B cell (primary cell): ENCODE results near the gene TMEM41B. TPM values are rescaled to one million over a fixed set of nuclear protein-coding genes. Genes with fewer than 3 reads are reported as not detected.

ENCODE experiments used
- ATAC-seq: fragments of 200-7000 bp; cut with Tn5 transposase; one replicate; pipeline ENCODE4 v1.10.0; 2021; ENCODE audit warnings: low read depth, mild to moderate bottlenecking, moderate number of reproducible peaks, moderate library complexity
- CTCF ChIA-PET: fragments of 350-600 bp; sonication (Branson Sonifier 250); formaldehyde crosslinking; loops from one replicate; lab custom pipeline; 2021; ENCODE audit warnings: antibody characterized with exemption, inconsistent platforms; lab: Charles Lee
- POLR2A ChIA-PET: fragments of 350-600 bp; sonication (Branson Sonifier 250); formaldehyde crosslinking; loops from one replicate; lab custom pipeline; 2021; ENCODE audit warnings: antibody characterized with exemption; lab: Charles Lee
- DNase-seq: peaks from one replicate; pipeline ENCODE4 v3.0.0; 2013
- H2AFZ ChIP-seq: 2 replicates; pipeline ENCODE4 v1.6.1; 2012; ENCODE audit warnings: mild to moderate bottlenecking, low read depth, low read length; ENCODE audit not compliant: insufficient read depth, poor library complexity, severe bottlenecking
- H3K27ac ChIP-seq, 2 donors: 1 replicate in 1 of 2; 2 replicates in 1 of 2; pipeline ENCODE4 v1.5.1; 2012 to 2013; ENCODE audit warnings: low read length in 2 of 2, mild to moderate bottlenecking in 2 of 2, moderate library complexity in 1 of 2
- H3K27me3 ChIP-seq, 4 experiments: fragments of 200-600 bp in 1 of 4; sonication (generic) in 1 of 4; replicated peaks in 1 of 4; 1 replicate in 2 of 4; 2 replicates in 2 of 4; pipeline versions ENCODE4 v1.6.1 to v1.7.0; 2013 to 2016; ENCODE audit warnings: low read length in 3 of 4, mild to moderate bottlenecking in 2 of 4, mixed read lengths in 1 of 4, moderate library complexity in 1 of 4; ENCODE audit not compliant: insufficient read depth in 4 of 4, control insufficient read depth in 3 of 4; ENCODE audit errors: control extremely low read depth in 1 of 4
- H3K36me3 ChIP-seq, 2 experiments: replicated peaks in 1 of 2; 1 replicate in 1 of 2; 2 replicates in 1 of 2; pipeline versions ENCODE4 v1.6.1 to v1.7.1; 2013; ENCODE audit warnings: low read length in 1 of 2; ENCODE audit not compliant: insufficient read depth in 2 of 2, control insufficient read depth in 1 of 2; ENCODE audit errors: control extremely low read depth in 1 of 2, extremely low read depth in 1 of 2
- H3K4me1 ChIP-seq, 2 donors: fragments of 200-600 bp in 1 of 2; sonication (generic) in 1 of 2; 1 replicate in 1 of 2; 2 replicates in 1 of 2; pipeline versions ENCODE4 v1.5.1 to v1.6.1; 2013 to 2017; ENCODE audit warnings: low read length in 2 of 2; ENCODE audit not compliant: control insufficient read depth in 2 of 2, insufficient read depth in 2 of 2
- H3K4me2 ChIP-seq: replicated peaks from 2 replicates; pipeline ENCODE3; 2012; ENCODE audit warnings: mild to moderate bottlenecking, low read depth, low read length; ENCODE audit not compliant: poor library complexity, severe bottlenecking
- H3K4me3 ChIP-seq, 5 experiments: fragments of 200-600 bp in 1 of 5; sonication (generic) in 1 of 5; 1 replicate in 3 of 5; 2 replicates in 2 of 5; pipeline versions ENCODE4 v1.5.1 to v1.7.0; 2011 to 2016; ENCODE audit warnings: low read length in 4 of 5, mild to moderate bottlenecking in 4 of 5, low read depth in 2 of 5, control low read depth in 1 of 5, moderate library complexity in 1 of 5; ENCODE audit not compliant: insufficient read depth in 1 of 5; ENCODE audit errors: control extremely low read depth in 1 of 5, extremely low read depth in 1 of 5
- H3K79me2 ChIP-seq: fragments of 200-600 bp; sonication (generic); one replicate; pipeline ENCODE4 v1.6.0; 2016; ENCODE audit warnings: low read length; ENCODE audit not compliant: control insufficient read depth, insufficient read depth
- H3K9ac ChIP-seq: fragments of 200-600 bp; sonication (generic); 2 replicates; pipeline ENCODE4 v1.6.1; 2017; ENCODE audit warnings: mild to moderate bottlenecking, low read length, moderate library complexity
- H3K9me3 ChIP-seq, 3 donors: one replicate each; pipeline versions ENCODE4 v1.6.1 to v1.7.1; 2013; ENCODE audit warnings: low read length in 2 of 3; ENCODE audit not compliant: control insufficient read depth in 2 of 3, insufficient read depth in 1 of 3; ENCODE audit errors: control extremely low read depth in 1 of 3
- H4K20me1 ChIP-seq: 2 replicates; pipeline ENCODE4 v1.6.0; 2012; ENCODE audit warnings: mild to moderate bottlenecking, low read length; ENCODE audit not compliant: insufficient read depth, control insufficient read depth, poor library complexity, severe bottlenecking
- H3K27ac Mint-ChIP-seq: one replicate; pipeline ENCODE4 v1.8.0; 2021; ENCODE audit warnings: mixed read lengths
- H3K27me3 Mint-ChIP-seq: one replicate; pipeline ENCODE4 v1.8.0; 2021; ENCODE audit warnings: mixed read lengths
- H3K4me1 Mint-ChIP-seq: one replicate; pipeline ENCODE4 v1.8.0; 2021; ENCODE audit warnings: mixed read lengths
- H3K4me3 Mint-ChIP-seq: one replicate; pipeline ENCODE4 v1.8.0; 2021; ENCODE audit warnings: mixed read lengths
- H3K9me3 Mint-ChIP-seq: one replicate; pipeline ENCODE4 v1.8.0; 2022; ENCODE audit warnings: mixed read lengths; ENCODE audit not compliant: insufficient read depth
- EZH2 ChIP-seq: IDR thresholded peaks from 2 replicates; pipeline ENCODE4 v1.6.1; 2012; ENCODE audit warnings: borderline replicate concordance, low read depth, mild to moderate bottlenecking, moderate library complexity, low read length; ENCODE audit not compliant: insufficient read depth, poor library complexity, severe bottlenecking
- WGBS: methylation state at CpG from one replicate; pipeline ENCODE4 v1.1.5; 2013; ENCODE audit warnings: missing lambda C conversion rate; ENCODE audit not compliant: insufficient coverage; 5-methylcytosine and 5-hydroxymethylcytosine counted together
- intact Hi-C: fragments of 100-400 bp; cut with micrococcal nuclease; formaldehyde crosslinking; loops from one replicate; pipeline ENCODE4 v1.10.0; 2022
- polyA plus RNA-seq: library from polyadenylated mRNA; depleted of rRNA; stranded (reverse); fragments of >200 nt; gene quantifications from 2 replicates; pipeline ENCODE4 v1.2.3, GENCODE V29; 2012
- total RNA-seq, 2 donors: library from RNA; stranded (reverse); fragments of 120-200 nt in 1 of 2; gene quantifications; 1 replicate in 1 of 2; 2 replicates in 1 of 2; pipeline versions ENCODE4 v1.2.3 to v1.2.4, GENCODE V29; 2013 to 2022
- TF ChIP-seq, protein P1 (sequence below): fragments of 200-600 bp; IDR thresholded peaks from one replicate; pipeline ENCODE4 v1.8.0; 2022; ENCODE audit warnings: antibody characterized with exemption, mild to moderate bottlenecking

Gene TMEM41B
- total and polyA plus RNA-seq, 2 donors (not counting 1 experiment from before 2014, with no cell fraction given), result 16.1 to 43.9 TPM

DNA sequence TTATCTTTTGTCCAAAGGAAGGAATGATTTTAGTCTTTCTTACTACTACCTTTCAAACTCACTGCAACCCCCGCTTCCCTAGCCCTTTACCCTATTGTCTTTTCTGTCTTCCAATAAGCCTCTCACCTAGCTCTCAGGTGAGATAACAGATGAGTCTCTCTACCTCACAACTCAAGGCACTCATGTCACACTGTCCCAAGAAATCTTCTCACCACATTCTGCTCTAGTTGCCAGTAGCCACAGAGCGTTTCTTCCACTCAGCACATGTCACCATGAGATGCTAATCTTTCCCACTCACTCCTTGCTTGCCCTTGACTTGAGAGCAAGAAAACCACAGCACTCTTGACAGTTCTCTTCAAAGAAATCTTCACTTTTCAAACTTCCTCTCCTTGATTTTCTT lies 32.7 kb upstream of the TMEM41B start:
- Histone ChIP-seq H3K79me2 (no peaks in the 10 kb centered on the region), H3K9me3 (no peaks in the 10 kb centered on the region), H3K4me3 (no peak overlapping the region), H3K36me3 (no peaks in the 10 kb centered on the region), H4K20me1 (no peaks in the 10 kb centered on the region), H3K27ac (no peak overlapping the region), H3K4me1 (no peaks in the 10 kb centered on the region), H3K27me3 (no peaks in the 10 kb centered on the region), H3K4me2 (no peak overlapping the region), H3K9ac (no peak overlapping the region), H2AFZ (no peak overlapping the region)
- intact Hi-C loops, result no loop called here
- Mint-ChIP-seq H3K4me1 (no peaks in the 10 kb centered on the region), H3K9me3 (no peaks in the 10 kb centered on the region), H3K4me3 (no peak overlapping the region), H3K27ac (no peak overlapping the region), H3K27me3 (peaks cover 26% of the 10 kb centered on the region)
- 58% methylated on average over 2 of the region's 2 CpGs for WGBS
- ChIA-PET POLR2A (interaction anchor here (0.7 kb wide), 1 partner anchor 33 kb away, joined by 3 read pairs; no protein-coding TSS in a partner anchor), CTCF (interaction anchor here (0.7 to 0.9 kb wide), 2 partner anchors 18 to 210 kb away, joined by 3 to 5 read pairs; no protein-coding TSS in a partner anchor)
- no peak for ATAC-seq
- no peak for TF ChIP-seq EZH2
- TF ChIP-seq, protein P1, sequence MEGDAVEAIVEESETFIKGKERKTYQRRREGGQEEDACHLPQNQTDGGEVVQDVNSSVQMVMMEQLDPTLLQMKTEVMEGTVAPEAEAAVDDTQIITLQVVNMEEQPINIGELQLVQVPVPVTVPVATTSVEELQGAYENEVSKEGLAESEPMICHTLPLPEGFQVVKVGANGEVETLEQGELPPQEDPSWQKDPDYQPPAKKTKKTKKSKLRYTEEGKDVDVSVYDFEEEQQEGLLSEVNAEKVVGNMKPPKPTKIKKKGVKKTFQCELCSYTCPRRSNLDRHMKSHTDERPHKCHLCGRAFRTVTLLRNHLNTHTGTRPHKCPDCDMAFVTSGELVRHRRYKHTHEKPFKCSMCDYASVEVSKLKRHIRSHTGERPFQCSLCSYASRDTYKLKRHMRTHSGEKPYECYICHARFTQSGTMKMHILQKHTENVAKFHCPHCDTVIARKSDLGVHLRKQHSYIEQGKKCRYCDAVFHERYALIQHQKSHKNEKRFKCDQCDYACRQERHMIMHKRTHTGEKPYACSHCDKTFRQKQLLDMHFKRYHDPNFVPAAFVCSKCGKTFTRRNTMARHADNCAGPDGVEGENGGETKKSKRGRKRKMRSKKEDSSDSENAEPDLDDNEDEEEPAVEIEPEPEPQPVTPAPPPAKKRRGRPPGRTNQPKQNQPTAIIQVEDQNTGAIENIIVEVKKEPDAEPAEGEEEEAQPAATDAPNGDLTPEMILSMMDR, result no peak
- no peak for DNase-seq

GRCh38 chr11:9344061-9344680 lies 29.8 kb upstream of the TMEM41B start:
- no peaks in the 10 kb centered on the region for H3K36me3 ChIP-seq
- no peak overlapping the region for H3K9ac ChIP-seq
- no peak for ATAC-seq
- Mint-ChIP-seq H3K27me3 (peaks cover 14% of the 10 kb centered on the region), H3K27ac (no peak overlapping the region), H3K4me3 (no peak overlapping the region), H3K4me1 (no peaks in the 10 kb centered on the region), H3K9me3 (no peaks in the 10 kb centered on the region)
- no peak for TF ChIP-seq EZH2
- TF ChIP-seq, protein P1, result no peak
- no peak overlapping the region for H3K27ac ChIP-seq
- no peak overlapping the region for H3K4me3 ChIP-seq
- H3K79me2 ChIP-seq, result no peaks in the 10 kb centered on the region
- POLR2A ChIA-PET, result no interaction called here
- no peaks in the 10 kb centered on the region for H3K27me3 ChIP-seq
- H2AFZ ChIP-seq, result no peak overlapping the region
- CTCF ChIA-PET, result no interaction called here
- no peak for DNase-seq
- no peaks in the 10 kb centered on the region for H3K9me3 ChIP-seq
- intact Hi-C loops, result no loop called here
- H4K20me1 ChIP-seq, result no peaks in the 10 kb centered on the region
- no peaks in the 10 kb centered on the region for H3K4me1 ChIP-seq
- no CpG with 5 or more reads among the region's 3 CpGs for WGBS
- no peak overlapping the region for H3K4me2 ChIP-seq
